HepG2 (cell line): Measurements from ENCODE around the gene PMEL. TPM values are rescaled to one million over a fixed set of nuclear protein-coding genes. Genes with fewer than 3 reads are reported as not detected.
"Not testable (repeated sequence)": the region's sequence is repeated elsewhere in the genome, so short reads cannot be mapped to it uniquely, and the experiment has no call there.

Experiments used
- ATAC-seq: fragments of 200-7000 bp; cut with Tn5 transposase; 3 replicates; pipeline ENCODE4 v1.9.1; 2020; ENCODE audit warnings: mild to moderate bottlenecking, moderate library complexity
- BruUV-seq: library from RNA; stranded (reverse); fragments of 400-500 nt; replicated peaks from 2 replicates; lab custom pipeline; 2021; lab: Mats Ljungman, UMichigan
- CTCF ChIA-PET: fragments of 300-600 bp; formaldehyde crosslinking; extraction: SDS; loops from one replicate; lab custom pipeline; 2021; ENCODE audit warnings: low total read pairs, inconsistent platforms, low intra/inter-chr PET ratio; lab: Yijun Ruan, JAX
- POLR2A ChIA-PET: fragments of 350-600 bp; sonication (Branson Sonifier 250); formaldehyde crosslinking; loops from one replicate; lab custom pipeline; 2020; ENCODE audit warnings: antibody characterized with exemption, inconsistent platforms; lab: Yijun Ruan, JAX
- DNase-seq: peaks from one replicate; pipeline ENCODE4 v3.0.0-alpha.2; 2015; ENCODE audit warnings: low spot score
- FAIRE-seq: peaks from 3 replicates; lab custom pipeline; 2011; peaks lifted over from hg19 to GRCh38; lab: Jason Lieb, UNC
- H2AFZ ChIP-seq: one replicate; pipeline ENCODE4 v1.6.1; 2011; ENCODE audit warnings: low read length, inconsistent platforms
- H3K27ac ChIP-seq: fragments of 300-600 bp; 3 replicates; pipeline ENCODE4 v1.8.0; 2011; ENCODE audit warnings: mixed run types, mild to moderate bottlenecking, mixed read lengths, low read length, inconsistent platforms; ENCODE audit not compliant: insufficient read depth; ENCODE audit errors: extremely low read length
- H3K27me3 ChIP-seq, 2 experiments: fragments of 200-600 bp in 1 of 2; 2 replicates in 1 of 2; 3 replicates in 1 of 2; pipeline versions ENCODE4 v1.6.0 to v1.8.0; 2011; ENCODE audit warnings: low read length in 2 of 2, mild to moderate bottlenecking in 2 of 2, moderate library complexity in 2 of 2, inconsistent platforms in 1 of 2; ENCODE audit not compliant: insufficient read depth in 2 of 2, control insufficient read depth in 1 of 2
- H3K36me3 ChIP-seq, 2 experiments: fragments of 200-600 bp in 1 of 2; replicated peaks in 1 of 2; 2 replicates in 1 of 2; 3 replicates in 1 of 2; pipeline versions ENCODE4 v1.5.1 to v1.8.0; 2011; ENCODE audit warnings: low read length in 2 of 2, inconsistent platforms in 1 of 2; ENCODE audit not compliant: insufficient read depth in 2 of 2, control insufficient read depth in 1 of 2
- H3K4me1 ChIP-seq: 2 replicates; pipeline ENCODE4 v1.5.1; 2012; ENCODE audit warnings: low read length, inconsistent platforms; ENCODE audit not compliant: insufficient read depth
- H3K4me2 ChIP-seq: 2 replicates; pipeline ENCODE4 v1.6.0; 2011; ENCODE audit warnings: low read depth, low read length, inconsistent platforms
- H3K4me3 ChIP-seq, 3 experiments: fragments of 200-600 bp in 1 of 3; sonication (generic), shearing (Covaris generic) in 1 of 3; replicated peaks in 1 of 3; 2 replicates each; pipeline ENCODE4 v1.5.1; 2011 to 2016; ENCODE audit warnings: low read length in 3 of 3, inconsistent platforms in 2 of 3, low read depth in 2 of 3, mild to moderate bottlenecking in 2 of 3, control low read depth in 1 of 3, mixed read lengths in 1 of 3; ENCODE audit not compliant: insufficient read depth in 1 of 3
- H3K79me2 ChIP-seq: one replicate; pipeline ENCODE4 v1.6.1; 2011; ENCODE audit warnings: low read length, inconsistent platforms; ENCODE audit not compliant: insufficient read depth
- H3K9ac ChIP-seq: 2 replicates; pipeline ENCODE4 v1.6.0; 2011; ENCODE audit warnings: mild to moderate bottlenecking, low read depth, low read length, inconsistent platforms; ENCODE audit not compliant: insufficient read depth
- H3K9me3 ChIP-seq: 2 replicates; pipeline ENCODE4 v1.5.1; 2012; ENCODE audit warnings: mild to moderate bottlenecking, low read length
- H4K20me1 ChIP-seq: 2 replicates; pipeline ENCODE4 v1.6.0; 2011; ENCODE audit warnings: inconsistent platforms, mild to moderate bottlenecking, low read length, moderate library complexity; ENCODE audit not compliant: insufficient read depth
- DNMT1 ChIP-seq: sonication (generic); formaldehyde crosslinking; IDR thresholded peaks from 2 replicates; pipeline ENCODE4 v1.5.1; 2020; ENCODE audit warnings: mild to moderate bottlenecking, missing genetic modification reagents
- NFE2 ChIP-seq: sonication (generic); formaldehyde crosslinking; IDR thresholded peaks from 2 replicates; pipeline ENCODE4 v1.4.0; 2020; ENCODE audit warnings: missing genetic modification reagents
- SOX5 ChIP-seq: IDR thresholded peaks from 2 replicates; pipeline ENCODE4 v1.6.1; 2016; ENCODE audit warnings: borderline replicate concordance
- SOX6 ChIP-seq, 2 experiments: fragments of 450-650 bp in 1 of 2; sonication (generic) in 1 of 2; formaldehyde crosslinking in 1 of 2; IDR thresholded peaks; 2 replicates each; pipeline versions ENCODE4 v1.4.0 to v1.6.1; 2017 to 2020; ENCODE audit warnings: antibody characterized with exemption in 1 of 2, mild to moderate bottlenecking in 1 of 2, missing genetic modification reagents in 1 of 2
- ZFP62 ChIP-seq: sonication (generic); formaldehyde crosslinking; IDR thresholded peaks from 2 replicates; pipeline ENCODE4 v1.4.0; 2020; ENCODE audit warnings: missing genetic modification reagents
- ZNF124 ChIP-seq: sonication (generic); formaldehyde crosslinking; IDR thresholded peaks from 2 replicates; pipeline ENCODE4 v1.4.0; 2020; ENCODE audit warnings: missing genetic modification reagents
- ZNF224 ChIP-seq: sonication (generic); formaldehyde crosslinking; IDR thresholded peaks from 2 replicates; pipeline ENCODE4 v1.5.0; 2020; ENCODE audit warnings: mild to moderate bottlenecking, missing genetic modification reagents
- ZNF510 ChIP-seq: sonication (generic); formaldehyde crosslinking; IDR thresholded peaks from 2 replicates; pipeline ENCODE4 v1.4.0; 2020; ENCODE audit warnings: low read depth, mild to moderate bottlenecking, missing genetic modification reagents
- ZNF564 ChIP-seq: sonication (generic); formaldehyde crosslinking; IDR thresholded peaks from 2 replicates; pipeline ENCODE4 v1.8.1; 2023; ENCODE audit warnings: mild to moderate bottlenecking, missing genetic modification reagents
- ZNF619 ChIP-seq: sonication (generic); formaldehyde crosslinking; IDR thresholded peaks from 2 replicates; pipeline ENCODE4 v1.4.0; 2020; ENCODE audit warnings: mild to moderate bottlenecking, missing genetic modification reagents
- ZNF883 ChIP-seq: sonication (generic); formaldehyde crosslinking; IDR thresholded peaks from 2 replicates; pipeline ENCODE4 v1.5.1; 2020; ENCODE audit warnings: mild to moderate bottlenecking, missing genetic modification reagents; ENCODE audit errors: not compliant biosample characterization
- WGBS: methylation state at CpG from one replicate; pipeline ENCODE4 v1.1.6; 2017; ENCODE audit warnings: low lambda C conversion rate; 5-methylcytosine and 5-hydroxymethylcytosine counted together
- in situ Hi-C: cut with HindIII; loops from 2 replicates; pipeline ENCODE4 v1.10.0; 2017; ENCODE audit warnings: low pct_unique_long_range_greater_than_20kb; ENCODE audit not compliant: extremely low pct_ligation_motif_present
- intact Hi-C: fragments of 100-400 bp; cut with micrococcal nuclease; formaldehyde crosslinking; loops from one replicate; pipeline ENCODE4 v1.10.0; 2022; ENCODE audit not compliant: unreplicated experiment
- polyA plus RNA-seq, 8 experiments: library from polyadenylated mRNA; depleted of rRNA in 3 of 8; stranded (reverse) in 7 of 8; unstranded in 1 of 8; fragments of >200 nt; fragmentation: Illumina TruSeq in 4 of 8; extraction: Trizol in 4 of 8; gene quantifications; 2 replicates each; pipeline versions ENCODE4 v1.2.1 to v1.2.3, GENCODE V29; 2011 to 2016; ENCODE audit warnings: low read depth in 4 of 8, missing spikeins in 1 of 8, mixed read lengths in 1 of 8; ENCODE audit not compliant: insufficient read depth in 1 of 8
- total RNA-seq, 5 experiments: library from RNA; depleted of rRNA; stranded (reverse); fragments of >200 nt; fragmentation: Illumina TruSeq; extraction: Trizol; gene quantifications; 2 replicates each; pipeline ENCODE4 v1.2.3, GENCODE V29; 2016; ENCODE audit warnings: low read depth in 1 of 5
- TF ChIP-seq, protein P1 (sequence below): IDR thresholded peaks from 2 replicates; pipeline ENCODE4 v1.6.1; 2016; ENCODE audit warnings: control low read depth
- TF ChIP-seq, protein P2 (sequence below): sonication (generic); formaldehyde crosslinking; IDR thresholded peaks from 2 replicates; pipeline ENCODE4 v1.5.0; 2020; ENCODE audit warnings: mild to moderate bottlenecking, missing genetic modification reagents
- TF ChIP-seq, protein P3 (sequence below): sonication (generic); formaldehyde crosslinking; IDR thresholded peaks from 2 replicates; pipeline ENCODE4 v1.4.0; 2020; ENCODE audit warnings: missing genetic modification reagents

Gene PMEL
- total and polyA plus RNA-seq, 2 of the 13 experiments (the other 11 are each of a cell fraction or from before 2014, with no cell fraction given) = 0.49 to 3.3 TPM

DNA sequence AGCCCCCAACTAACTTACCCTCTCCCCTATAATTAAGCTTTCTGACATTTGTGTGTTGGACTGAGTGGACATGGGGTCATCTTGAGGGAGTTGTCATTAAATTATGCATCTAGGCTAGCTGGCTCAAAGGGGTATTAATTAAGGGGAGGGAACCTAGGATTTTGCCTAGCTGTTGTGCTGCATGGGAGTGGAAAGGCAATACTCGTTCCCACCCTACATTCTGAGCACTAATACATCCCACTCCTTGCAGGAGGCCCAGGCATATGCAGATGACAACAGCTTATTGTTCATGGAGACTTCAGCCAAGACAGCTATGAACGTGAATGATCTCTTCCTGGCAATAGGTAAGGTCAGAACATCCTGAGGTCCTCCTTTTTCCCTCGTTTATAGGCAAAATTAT is 25.3 kb upstream of the PMEL start:
- no peak for FAIRE-seq
- intact Hi-C loops (no loop called here), in situ Hi-C loops (no loop called here)
- no peak overlapping the region for H2AFZ ChIP-seq
- peaks cover 13% of the 10 kb centered on the region for H3K4me1 ChIP-seq
- DNase-seq = no peak
- no peak overlapping the region for H3K4me3 ChIP-seq
- no peak overlapping the region for H3K4me2 ChIP-seq
- H3K79me2 ChIP-seq = no peaks in the 10 kb centered on the region
- BruUV-seq = no TSS peak
- ChIA-PET POLR2A (interaction anchor here (1.4 kb wide), 1 partner anchor 17 kb away, joined by 8 read pairs; the partner anchor contains the start of gene RAB5B), CTCF (no interaction called here)
- WGBS = 94% methylated on average over 3 of the region's 3 CpGs
- no peak overlapping the region for H3K27ac ChIP-seq
- no peaks in the 10 kb centered on the region for H4K20me1 ChIP-seq
- peaks cover 19 to 48% of the 10 kb centered on the region in 2 experiments for H3K36me3 ChIP-seq
- ATAC-seq = no peak
- H3K9ac ChIP-seq = no peak overlapping the region
- no peaks in the 10 kb centered on the region for H3K9me3 ChIP-seq
- TF ChIP-seq, protein P1, sequence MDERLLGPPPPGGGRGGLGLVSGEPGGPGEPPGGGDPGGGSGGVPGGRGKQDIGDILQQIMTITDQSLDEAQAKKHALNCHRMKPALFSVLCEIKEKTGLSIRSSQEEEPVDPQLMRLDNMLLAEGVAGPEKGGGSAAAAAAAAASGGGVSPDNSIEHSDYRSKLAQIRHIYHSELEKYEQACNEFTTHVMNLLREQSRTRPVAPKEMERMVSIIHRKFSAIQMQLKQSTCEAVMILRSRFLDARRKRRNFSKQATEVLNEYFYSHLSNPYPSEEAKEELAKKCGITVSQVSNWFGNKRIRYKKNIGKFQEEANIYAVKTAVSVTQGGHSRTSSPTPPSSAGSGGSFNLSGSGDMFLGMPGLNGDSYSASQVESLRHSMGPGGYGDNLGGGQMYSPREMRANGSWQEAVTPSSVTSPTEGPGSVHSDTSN (CRISPR knock-in tag) = no peak
- no peak for TF ChIP-seq ZNF510 (CRISPR knock-in tag)
- TF ChIP-seq ZNF224 (CRISPR knock-in tag) = no peak
- TF ChIP-seq ZNF564 = no peak
- no peak for TF ChIP-seq SOX5 (CRISPR knock-in tag)
- TF ChIP-seq DNMT1 (CRISPR knock-in tag) = no peak
- TF ChIP-seq ZNF619 (CRISPR knock-in tag) = no peak
- TF ChIP-seq, protein P2, sequence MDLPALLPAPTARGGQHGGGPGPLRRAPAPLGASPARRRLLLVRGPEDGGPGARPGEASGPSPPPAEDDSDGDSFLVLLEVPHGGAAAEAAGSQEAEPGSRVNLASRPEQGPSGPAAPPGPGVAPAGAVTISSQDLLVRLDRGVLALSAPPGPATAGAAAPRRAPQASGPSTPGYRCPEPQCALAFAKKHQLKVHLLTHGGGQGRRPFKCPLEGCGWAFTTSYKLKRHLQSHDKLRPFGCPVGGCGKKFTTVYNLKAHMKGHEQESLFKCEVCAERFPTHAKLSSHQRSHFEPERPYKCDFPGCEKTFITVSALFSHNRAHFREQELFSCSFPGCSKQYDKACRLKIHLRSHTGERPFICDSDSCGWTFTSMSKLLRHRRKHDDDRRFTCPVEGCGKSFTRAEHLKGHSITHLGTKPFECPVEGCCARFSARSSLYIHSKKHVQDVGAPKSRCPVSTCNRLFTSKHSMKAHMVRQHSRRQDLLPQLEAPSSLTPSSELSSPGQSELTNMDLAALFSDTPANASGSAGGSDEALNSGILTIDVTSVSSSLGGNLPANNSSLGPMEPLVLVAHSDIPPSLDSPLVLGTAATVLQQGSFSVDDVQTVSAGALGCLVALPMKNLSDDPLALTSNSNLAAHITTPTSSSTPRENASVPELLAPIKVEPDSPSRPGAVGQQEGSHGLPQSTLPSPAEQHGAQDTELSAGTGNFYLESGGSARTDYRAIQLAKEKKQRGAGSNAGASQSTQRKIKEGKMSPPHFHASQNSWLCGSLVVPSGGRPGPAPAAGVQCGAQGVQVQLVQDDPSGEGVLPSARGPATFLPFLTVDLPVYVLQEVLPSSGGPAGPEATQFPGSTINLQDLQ = no peak
- TF ChIP-seq ZFP62 (CRISPR knock-in tag) = no peak
- TF ChIP-seq ZNF883 = no peak
- no peak for TF ChIP-seq ZNF124 (CRISPR knock-in tag)
- TF ChIP-seq NFE2 (CRISPR knock-in tag) = no peak
- no peak for TF ChIP-seq SOX6 (IDR thresholded peaks at IDR 0.05)
- no peak for TF ChIP-seq SOX6 (CRISPR knock-in tag; IDR thresholded peaks at IDR 0.05)
- TF ChIP-seq, protein P3, sequence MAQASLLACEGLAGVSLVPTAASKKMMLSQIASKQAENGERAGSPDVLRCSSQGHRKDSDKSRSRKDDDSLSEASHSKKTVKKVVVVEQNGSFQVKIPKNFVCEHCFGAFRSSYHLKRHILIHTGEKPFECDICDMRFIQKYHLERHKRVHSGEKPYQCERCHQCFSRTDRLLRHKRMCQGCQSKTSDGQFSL (CRISPR knock-in tag) = no peak
- TF ChIP-seq, all 625 proteins: peak for 0
- no peaks in the 10 kb centered on the region for H3K27me3 ChIP-seq

DNA sequence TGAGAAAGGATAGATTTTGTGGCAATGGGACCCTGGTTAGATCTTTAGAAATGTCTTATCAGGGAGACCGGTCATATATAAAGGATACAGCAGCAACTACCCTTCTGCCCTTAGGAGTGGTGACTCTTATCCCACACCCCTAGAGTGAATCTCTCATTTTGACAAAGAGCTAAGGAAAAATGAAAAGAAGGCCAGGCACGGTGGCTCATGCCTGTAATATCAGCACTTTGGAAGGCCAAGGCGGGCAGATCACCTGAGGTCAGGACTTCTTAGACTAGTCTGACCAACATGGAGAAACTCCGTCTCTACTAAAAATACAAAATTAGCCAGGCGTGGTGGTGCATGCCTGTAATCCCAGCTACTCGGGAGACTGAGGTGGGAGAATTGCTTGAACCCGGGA is 20.1 kb upstream of the PMEL start:
- peaks cover 8 to 30% of the 10 kb centered on the region in 2 experiments for H3K36me3 ChIP-seq
- in situ Hi-C loops, H3K4me2 ChIP-seq, H3K27ac ChIP-seq, H3K9ac ChIP-seq, FAIRE-seq, H4K20me1 ChIP-seq, BruUV-seq, H3K4me3 ChIP-seq, intact Hi-C loops, H3K79me2 ChIP-seq, CTCF ChIA-PET, H2AFZ ChIP-seq, H3K27me3 ChIP-seq, H3K9me3 ChIP-seq, DNase-seq, H3K4me1 ChIP-seq, ATAC-seq: not testable (repeated sequence)
- POLR2A ChIA-PET = interaction anchor here (1.1 to 5.6 kb wide), 3 partner anchors 11 to 26 kb away, joined by 3 to 45 read pairs (median 7); partner anchors contain the start of genes RAB5B and SUOX
- WGBS = 96% methylated on average over 7 of the region's 7 CpGs
